C4-2B (cell line): ENCODE measurements around the gene PRKG1.

Experiments used
- H3K27ac ChIP-seq: fragments of 450-650 bp; 2 replicates; pipeline ENCODE4 v1.5.1; 2017
- CTCF ChIP-seq: fragments of 450-650 bp; conservative IDR thresholded peaks from 2 replicates; pipeline ENCODE4 v1.5.1; 2017; ENCODE audit warnings: mild to moderate bottlenecking
- ZFX ChIP-seq: fragments of 450-650 bp; IDR thresholded peaks from 2 replicates; pipeline ENCODE4 v1.6.1; 2017

Gene PRKG1

GRCh38 chr10:51139176-51139575 lies 64.9 kb downstream of the PRKG1 start:
- H3K27ac ChIP-seq, result no peak overlapping the region

GRCh38 chr10:51141010-51141409 lies 66.7 kb downstream of the PRKG1 start:
- H3K27ac ChIP-seq, result no peak overlapping the region
- TF ChIP-seq ZFX (no peak), CTCF (no peak)

More at GRCh38 chr10:51139176-51139575, 64.9 kb downstream of the PRKG1 start:
- TF ChIP-seq ZFX (no peak), CTCF (no peak)

- TF ChIP-seq ZFX, result no peak
- no peak for TF ChIP-seq CTCF
- no peak overlapping the region for H3K27ac ChIP-seq
Observed at GRCh38 chr10:51144161-51144781, 70.0 kb downstream of the PRKG1 start.

GRCh38 chr10:51145375-51145774 lies 71.1 kb downstream of the PRKG1 start:
- no peak for TF ChIP-seq ZFX
- no peak for TF ChIP-seq CTCF

GRCh38 chr10:51147644-51148399 lies 73.5 kb downstream of the PRKG1 start:
- H3K27ac ChIP-seq, result no peak overlapping the region
- no peak for TF ChIP-seq ZFX
- TF ChIP-seq CTCF, result no peak

More at GRCh38 chr10:51145375-51145774, 71.1 kb downstream of the PRKG1 start:
- no peak overlapping the region for H3K27ac ChIP-seq

- no peak for TF ChIP-seq CTCF
Observed at GRCh38 chr10:51156926-51157325, 82.6 kb downstream of the PRKG1 start.

GRCh38 chr10:51158832-51159231 lies 84.5 kb downstream of the PRKG1 start:
- no peak overlapping the region for H3K27ac ChIP-seq
- TF ChIP-seq ZFX (no peak), CTCF (no peak)

More at GRCh38 chr10:51156926-51157325, 82.6 kb downstream of the PRKG1 start:
- no peak overlapping the region for H3K27ac ChIP-seq
